Mammary epithelial cell (primary cell): Measurements from ENCODE around the gene STMN3.

ENCODE experiments used
- EZH2 ChIP-seq: IDR thresholded peaks from 2 replicates; pipeline ENCODE4 v1.6.1; 2012; ENCODE audit warnings: low read length, inconsistent platforms, borderline replicate concordance
- TF ChIP-seq, protein P1 (sequence below), 2 donors: IDR thresholded peaks in 1 of 2; conservative IDR thresholded peaks in 1 of 2; 2 replicates each; pipeline ENCODE4 v1.5.1; 2011 to 2012; ENCODE audit warnings: inconsistent platforms in 2 of 2, low read length in 2 of 2, mild to moderate bottlenecking in 2 of 2, control low read depth in 1 of 2, low read depth in 1 of 2; ENCODE audit not compliant: insufficient read depth in 1 of 2; ENCODE audit errors: extremely low read depth in 1 of 2

DNA sequence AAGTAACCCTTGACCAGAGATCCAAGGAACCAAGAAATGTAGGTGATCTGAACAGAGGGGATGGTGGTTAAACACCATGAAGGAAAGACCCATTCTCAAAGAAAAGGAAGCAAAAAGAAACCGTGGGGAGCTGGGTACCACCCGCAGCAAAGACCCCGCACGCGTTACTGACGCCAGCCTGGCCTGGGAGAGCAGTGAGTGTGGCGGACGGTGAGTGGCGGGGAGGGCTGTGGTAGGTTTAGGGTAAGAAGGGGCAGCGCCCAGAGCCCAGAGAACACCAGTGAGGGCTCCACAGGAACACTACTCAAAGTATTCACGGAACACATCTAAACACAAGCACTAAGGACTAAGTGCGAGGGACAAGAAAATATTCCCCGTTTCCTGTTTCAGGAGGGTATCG lies 30.5 kb downstream of the STMN3 start:
- TF ChIP-seq, protein P1, sequence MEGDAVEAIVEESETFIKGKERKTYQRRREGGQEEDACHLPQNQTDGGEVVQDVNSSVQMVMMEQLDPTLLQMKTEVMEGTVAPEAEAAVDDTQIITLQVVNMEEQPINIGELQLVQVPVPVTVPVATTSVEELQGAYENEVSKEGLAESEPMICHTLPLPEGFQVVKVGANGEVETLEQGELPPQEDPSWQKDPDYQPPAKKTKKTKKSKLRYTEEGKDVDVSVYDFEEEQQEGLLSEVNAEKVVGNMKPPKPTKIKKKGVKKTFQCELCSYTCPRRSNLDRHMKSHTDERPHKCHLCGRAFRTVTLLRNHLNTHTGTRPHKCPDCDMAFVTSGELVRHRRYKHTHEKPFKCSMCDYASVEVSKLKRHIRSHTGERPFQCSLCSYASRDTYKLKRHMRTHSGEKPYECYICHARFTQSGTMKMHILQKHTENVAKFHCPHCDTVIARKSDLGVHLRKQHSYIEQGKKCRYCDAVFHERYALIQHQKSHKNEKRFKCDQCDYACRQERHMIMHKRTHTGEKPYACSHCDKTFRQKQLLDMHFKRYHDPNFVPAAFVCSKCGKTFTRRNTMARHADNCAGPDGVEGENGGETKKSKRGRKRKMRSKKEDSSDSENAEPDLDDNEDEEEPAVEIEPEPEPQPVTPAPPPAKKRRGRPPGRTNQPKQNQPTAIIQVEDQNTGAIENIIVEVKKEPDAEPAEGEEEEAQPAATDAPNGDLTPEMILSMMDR (conservative IDR thresholded peaks at IDR 0.05 in 1 of 2, IDR thresholded peaks at IDR 0.05 in 1 of 2; ENCODE audit: extremely low read depth in 1 of 2, insufficient read depth in 1 of 2, low read depth in 1 of 2, low read length in 2 of 2), result no peak
- no peak for TF ChIP-seq EZH2
